Right atrium auricular region (tissue), 2 donors: ENCODE measurements around the gene CACNA2D1. TPM values are rescaled to one million over a fixed set of nuclear protein-coding genes. Genes with fewer than 3 reads are reported as not detected.

Experiments
- DNase-seq: peaks from one replicate; pipeline ENCODE4 v3.0.0-alpha.2; 2019; ENCODE audit warnings: low spot score
- H3K27ac ChIP-seq, 2 donors: fragments of 200-600 bp; sonication (generic); 1 replicate in 1 of 2; 2 replicates in 1 of 2; pipeline ENCODE4 v1.5.1; 2016 to 2019
- H3K27me3 ChIP-seq, 2 donors: fragments of 200-600 bp; sonication (generic); one replicate each; pipeline versions ENCODE4 v1.5.1 to v1.6.0; 2017 to 2019
- H3K36me3 ChIP-seq: fragments of 200-600 bp; sonication (generic); one replicate; pipeline ENCODE4 v1.5.1; 2016
- H3K4me1 ChIP-seq, 2 donors: fragments of 200-600 bp; sonication (generic); one replicate each; pipeline versions ENCODE4 v1.5.1 to v1.6.0; 2017 to 2019
- H3K4me3 ChIP-seq, 2 donors: fragments of 200-600 bp; sonication (generic); 1 replicate in 1 of 2; 2 replicates in 1 of 2; pipeline ENCODE4 v1.5.1; 2017 to 2019; ENCODE audit warnings: mild to moderate bottlenecking in 1 of 2, moderate library complexity in 1 of 2
- H3K9me3 ChIP-seq, 2 donors: fragments of 200-600 bp; sonication (generic); one replicate each; pipeline ENCODE4 v1.5.1; 2019
- CTCF ChIP-seq, 2 donors: fragments of 200-600 bp; sonication (generic); IDR thresholded peaks; one replicate each; pipeline ENCODE4 v1.5.1; 2019; ENCODE audit warnings: antibody characterized with exemption in 2 of 2
- total RNA-seq, 2 donors: library from RNA; depleted of rRNA; stranded (reverse); fragments of >200 nt; gene quantifications; one replicate each; pipeline ENCODE4 v1.1.0, GENCODE V29; 2016

CACNA2D1 gene
- total RNA-seq, 2 donors from 2014 or later: 31.5 to 54.5 TPM

- TF ChIP-seq CTCF (IDR thresholded peaks at IDR 0.05): no peak
- H3K4me3 ChIP-seq: no peak overlapping the region
- H3K36me3 ChIP-seq: no peaks in the 10 kb centered on the region
- no peaks in the 10 kb centered on the region for H3K4me1 ChIP-seq
- no peaks in the 10 kb centered on the region for H3K27me3 ChIP-seq
- no peak for DNase-seq
- no peak overlapping the region for H3K27ac ChIP-seq
- H3K9me3 ChIP-seq: no peaks in the 10 kb centered on the region
Measured at GRCh38 chr7:81932936-81933335, 510.6 kb downstream of the CACNA2D1 start.

DNA sequence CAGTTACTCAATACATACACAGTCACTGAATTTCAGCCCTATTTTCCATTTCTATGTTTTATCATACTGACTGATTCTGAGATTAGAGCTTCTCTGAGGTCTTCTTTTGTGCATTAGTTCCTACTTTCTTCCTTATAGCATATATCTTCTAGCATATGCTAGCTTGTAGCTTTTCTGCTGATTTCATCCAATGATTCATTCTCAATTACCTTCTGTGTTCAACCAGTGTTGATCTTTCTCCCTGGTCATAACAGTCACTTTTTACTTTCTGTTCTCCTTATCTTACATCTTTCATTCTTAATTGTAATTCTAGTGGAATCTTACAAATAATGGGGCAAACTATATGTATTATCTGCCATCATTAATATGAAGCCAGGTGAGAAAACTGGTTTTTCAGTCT, 514.2 kb downstream of the CACNA2D1 start:
- DNase-seq: no peak
- H3K36me3 ChIP-seq: no peaks in the 10 kb centered on the region

DNA sequence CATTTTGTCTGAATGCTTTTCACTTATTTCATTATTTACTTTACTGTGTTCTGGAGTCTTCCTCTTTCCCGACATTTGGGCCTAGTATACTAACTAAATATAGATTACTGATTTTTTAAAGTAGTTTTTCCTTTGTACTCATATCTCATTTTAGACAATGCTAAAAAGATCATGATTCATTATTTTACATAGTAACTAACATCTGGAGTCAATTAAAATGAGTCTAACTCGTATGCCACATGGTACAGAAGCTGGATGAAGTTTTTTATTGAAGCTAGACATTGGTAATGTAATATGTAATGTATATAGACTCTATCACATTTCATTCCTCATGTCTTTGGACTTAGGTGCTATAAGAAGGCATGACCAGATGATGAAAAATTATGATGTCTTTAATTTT, 517.4 kb downstream of the CACNA2D1 start:
- Histone ChIP-seq H3K9me3 (no peaks in the 10 kb centered on the region), H3K27me3 (no peaks in the 10 kb centered on the region), H3K36me3 (no peaks in the 10 kb centered on the region), H3K4me3 (no peak overlapping the region), H3K4me1 (no peaks in the 10 kb centered on the region), H3K27ac (no peak overlapping the region)
- TF ChIP-seq CTCF (IDR thresholded peaks at IDR 0.05): no peak
- DNase-seq: no peak

More for the DNA sequence above, 514.2 kb downstream of the CACNA2D1 start:
- Histone ChIP-seq H3K27ac (no peak overlapping the region), H3K9me3 (no peaks in the 10 kb centered on the region), H3K27me3 (no peaks in the 10 kb centered on the region), H3K4me3 (no peak overlapping the region), H3K4me1 (no peaks in the 10 kb centered on the region)
- TF ChIP-seq CTCF (IDR thresholded peaks at IDR 0.05): no peak

- no peak overlapping the region for H3K27ac ChIP-seq
- H3K4me1 ChIP-seq: no peaks in the 10 kb centered on the region
- DNase-seq: no peak
- H3K27me3 ChIP-seq: no peaks in the 10 kb centered on the region
- H3K9me3 ChIP-seq: no peaks in the 10 kb centered on the region
- no peak for TF ChIP-seq CTCF (IDR thresholded peaks at IDR 0.05)
- no peaks in the 10 kb centered on the region for H3K36me3 ChIP-seq
- no peak overlapping the region for H3K4me3 ChIP-seq
Measured at GRCh38 chr7:81925530-81925929, 518.0 kb downstream of the CACNA2D1 start.

- TF ChIP-seq CTCF (IDR thresholded peaks at IDR 0.05): no peak
- DNase-seq: no peak
- no peaks in the 10 kb centered on the region for H3K36me3 ChIP-seq
- H3K27me3 ChIP-seq: no peaks in the 10 kb centered on the region
- no peaks in the 10 kb centered on the region for H3K9me3 ChIP-seq
- no peak overlapping the region for H3K4me3 ChIP-seq
- no peaks in the 10 kb centered on the region for H3K4me1 ChIP-seq
- H3K27ac ChIP-seq: no peak overlapping the region
Measured at GRCh38 chr7:81924494-81924893, 519.1 kb downstream of the CACNA2D1 start.

DNA sequence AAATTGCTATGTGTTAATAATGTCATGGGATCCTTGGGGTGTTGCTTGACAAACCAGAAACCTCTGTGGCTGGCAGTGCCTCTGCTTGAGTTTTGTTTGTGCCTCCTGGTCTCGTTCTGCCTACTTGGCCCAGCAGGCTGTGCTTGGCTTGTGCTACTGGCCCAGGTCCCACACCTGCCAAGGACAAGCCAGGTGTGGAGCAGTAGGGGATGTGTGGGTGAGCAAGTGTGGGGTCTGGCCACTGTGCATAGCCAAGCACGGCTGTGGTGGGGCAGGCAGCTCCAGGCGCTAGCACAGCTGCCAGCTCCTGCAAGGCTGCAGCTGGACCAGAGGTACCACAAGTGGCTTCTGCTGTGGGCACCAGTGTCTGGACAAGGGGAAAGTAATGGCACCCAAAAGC, 524.1 kb downstream of the CACNA2D1 start:
- H3K27me3 ChIP-seq: no peaks in the 10 kb centered on the region

More for the DNA sequence above, 524.1 kb downstream of the CACNA2D1 start:
- no peak overlapping the region for H3K4me3 ChIP-seq
- no peaks in the 10 kb centered on the region for H3K4me1 ChIP-seq
- DNase-seq: no peak
- no peak overlapping the region for H3K27ac ChIP-seq
- no peak for TF ChIP-seq CTCF (IDR thresholded peaks at IDR 0.05)
- H3K9me3 ChIP-seq: peaks cover 0 to 6% of the 10 kb centered on the region in 2 donors
- H3K36me3 ChIP-seq: no peaks in the 10 kb centered on the region
